ENCODE data around the gene ITGB7.
"Not testable (repeated sequence)": the region's sequence is repeated elsewhere in the genome, so short reads cannot be mapped to it uniquely, and the experiment has no call there.

Gene ITGB7

DNA sequence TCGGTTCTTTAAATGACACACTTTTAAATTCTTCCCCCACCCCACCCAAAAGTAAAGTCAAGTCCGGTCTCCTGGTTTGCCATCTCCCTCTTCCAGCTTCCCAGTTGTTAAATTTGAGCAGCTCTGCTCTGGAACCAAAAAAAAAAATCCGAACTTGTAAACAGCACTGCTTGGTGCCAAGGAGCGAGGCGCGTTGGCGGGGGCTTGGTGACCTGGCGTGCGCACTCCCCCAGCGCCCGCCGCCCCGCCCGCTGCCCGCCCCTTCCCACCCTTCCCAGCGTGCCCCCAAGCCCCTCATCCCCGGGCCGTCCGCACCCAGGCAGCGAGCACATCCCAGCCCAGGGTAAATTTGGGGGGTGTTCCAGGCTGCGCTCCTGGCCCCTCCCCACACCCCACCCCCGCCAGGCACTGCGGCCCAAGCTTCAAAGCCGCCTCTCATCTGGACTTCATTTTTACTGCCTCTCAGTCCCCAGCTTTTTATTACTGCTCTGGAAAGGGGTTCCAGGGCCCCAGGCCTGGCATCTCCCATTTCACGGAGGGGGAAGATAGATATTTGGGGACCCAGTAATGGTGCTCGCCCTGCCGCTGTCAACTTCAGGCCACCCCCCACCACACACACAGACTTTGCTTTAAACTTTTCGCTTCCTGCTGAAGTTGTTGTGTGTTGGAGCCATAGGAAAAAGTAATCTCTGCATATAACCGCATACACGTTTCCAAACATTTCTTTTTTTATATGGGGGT, 11.7 kb upstream of the ITGB7 start:
- DNase-seq, result peak; percentile 40

DNA sequence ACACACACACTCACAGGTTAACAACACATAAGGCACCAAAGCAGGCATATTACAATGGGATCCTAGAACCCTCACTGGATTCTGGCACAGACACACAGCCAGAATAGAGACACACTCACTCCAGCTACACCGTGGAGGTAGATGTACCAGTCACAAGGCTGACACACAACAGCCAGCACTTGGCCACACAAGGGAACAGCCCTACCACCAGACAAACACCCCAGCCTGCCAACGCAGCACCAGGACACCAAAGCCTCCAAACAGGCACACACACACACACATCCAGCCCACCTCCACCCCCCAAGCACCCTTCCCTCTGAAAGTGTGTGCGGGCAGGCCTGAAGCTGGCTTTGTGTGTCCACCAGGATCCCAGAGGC, 10.9 kb upstream of the ITGB7 start:
- DNase-seq, result no peak

- no peak for DNase-seq
These were observed 10.2 kb upstream of the ITGB7 start for GRCh38 chr12:53217051-53217930.

GRCh38 chr12:53215497-53215896, 8.4 kb upstream of the ITGB7 start:
- DNase-seq, result no peak

- no peak for DNase-seq
These were observed 7.8 kb upstream of the ITGB7 start for GRCh38 chr12:53214687-53215455.

DNA sequence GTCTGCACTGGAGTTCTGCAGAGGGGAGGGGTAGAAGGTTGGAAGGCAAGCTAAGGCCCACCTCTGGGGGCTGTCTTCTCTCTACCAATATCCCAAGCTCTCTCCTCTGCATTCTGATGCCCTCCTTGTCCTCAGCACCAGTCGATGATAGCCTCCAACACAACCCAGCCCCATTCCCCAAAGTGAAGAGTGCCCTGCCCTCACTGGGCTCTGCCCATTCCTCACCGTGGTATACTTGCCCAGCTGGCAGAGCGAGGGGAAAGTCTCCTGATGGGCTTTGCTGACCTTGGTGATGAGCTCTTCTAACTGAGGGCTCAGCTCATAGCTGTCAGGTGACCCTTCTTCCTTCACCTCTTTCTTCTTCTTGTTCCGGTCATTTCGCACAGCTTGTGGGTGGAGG, 7.2 kb upstream of the ITGB7 start:
- DNase-seq, result no peak

DNA sequence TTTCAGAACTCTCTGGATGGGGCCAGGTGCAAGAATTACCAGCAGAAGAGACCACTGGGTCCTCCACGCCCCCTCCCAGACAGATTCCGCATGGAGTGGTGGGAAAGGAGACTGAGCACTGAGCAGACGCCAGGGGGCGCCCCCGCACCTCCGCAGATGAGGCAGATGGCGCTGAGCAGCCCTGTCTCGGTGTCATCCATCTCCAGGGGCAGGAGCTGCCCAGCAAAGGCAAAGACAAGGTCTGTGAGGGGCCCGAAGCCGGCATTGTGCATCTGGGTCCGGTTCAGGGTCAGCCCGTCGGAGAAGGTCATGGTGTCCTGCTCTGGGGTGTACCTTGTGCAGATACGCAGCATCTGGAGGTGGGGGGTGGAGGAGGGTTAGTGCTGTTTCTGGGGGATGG, 6.3 kb upstream of the ITGB7 start:
- DNase-seq, result peak; percentile 69

DNA sequence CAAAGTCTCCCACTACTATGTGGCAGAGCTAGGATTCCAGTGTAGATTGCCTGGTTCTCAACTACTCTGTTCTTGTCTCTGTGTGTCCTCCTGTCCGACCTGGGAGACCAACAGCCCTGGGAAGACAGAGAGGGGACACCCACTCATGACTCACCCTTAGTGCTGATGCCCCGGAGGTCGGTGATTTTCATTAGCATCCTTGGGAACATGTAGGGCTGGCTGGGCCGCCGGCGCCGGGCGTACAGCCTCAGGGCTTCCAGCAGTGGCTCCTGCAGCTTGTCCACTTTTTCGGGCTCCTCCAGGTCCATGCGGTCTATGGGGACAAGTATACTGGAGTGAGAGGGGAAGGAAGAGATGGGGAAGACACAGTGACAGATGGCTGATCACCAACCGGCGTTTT, 5.9 kb upstream of the ITGB7 start:
- no peak for DNase-seq

GRCh38 chr12:53211476-53212381, 4.7 kb upstream of the ITGB7 start:
- DNase-seq, result no peak

DNA sequence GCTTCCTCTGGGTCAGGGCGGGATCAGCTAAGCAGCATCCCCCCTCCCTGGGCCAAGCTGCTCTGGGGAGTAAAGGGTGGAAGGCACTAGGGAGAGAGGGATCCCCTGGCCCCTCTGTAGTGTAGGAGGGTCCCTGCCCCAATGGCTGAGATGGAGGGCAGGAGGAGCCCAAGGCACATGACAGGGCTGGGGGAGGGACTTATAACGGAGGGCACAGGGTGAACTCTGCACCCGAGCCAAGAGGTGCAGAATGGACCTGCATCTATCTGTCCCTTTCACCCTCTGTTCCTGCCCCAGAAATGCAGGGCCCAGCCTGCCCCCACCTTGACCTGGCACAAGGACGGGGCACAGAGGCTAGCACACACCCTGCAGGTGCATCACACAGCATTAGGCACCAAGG, 3.8 kb upstream of the ITGB7 start:
- no peak for DNase-seq

DNA sequence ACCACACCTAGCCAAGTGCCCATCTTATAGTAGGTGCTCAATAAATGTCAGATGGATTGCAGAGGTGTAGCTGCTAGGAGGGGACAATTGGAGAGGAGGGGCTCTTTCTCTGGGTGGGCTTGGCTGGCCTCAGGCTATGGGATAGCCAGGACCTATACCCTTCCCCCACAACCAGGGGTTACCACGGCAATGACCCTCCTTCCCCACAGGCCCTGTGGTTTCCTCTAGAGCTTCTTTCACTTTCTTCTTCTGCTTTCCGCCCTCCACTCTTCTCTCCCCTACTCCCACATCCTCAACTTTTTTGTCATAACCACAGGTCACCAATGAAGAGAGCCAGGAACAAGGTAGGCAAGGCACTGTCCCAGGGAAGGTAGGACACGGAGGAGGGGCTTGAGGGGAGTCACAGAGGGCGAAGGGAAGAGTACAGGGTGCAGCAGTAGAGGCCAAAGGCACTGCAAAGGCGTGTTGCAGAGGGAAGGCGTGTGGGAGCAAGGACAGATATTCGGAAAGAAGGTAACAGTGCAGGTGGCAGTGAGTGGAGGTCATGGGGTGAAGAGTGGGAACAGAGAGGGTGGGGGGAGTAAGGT, 1.9 kb upstream of the ITGB7 start:
- no peak for DNase-seq

GRCh38 chr12:53208435-53208834, 1.4 kb upstream of the ITGB7 start:
- no peak for DNase-seq

DNA sequence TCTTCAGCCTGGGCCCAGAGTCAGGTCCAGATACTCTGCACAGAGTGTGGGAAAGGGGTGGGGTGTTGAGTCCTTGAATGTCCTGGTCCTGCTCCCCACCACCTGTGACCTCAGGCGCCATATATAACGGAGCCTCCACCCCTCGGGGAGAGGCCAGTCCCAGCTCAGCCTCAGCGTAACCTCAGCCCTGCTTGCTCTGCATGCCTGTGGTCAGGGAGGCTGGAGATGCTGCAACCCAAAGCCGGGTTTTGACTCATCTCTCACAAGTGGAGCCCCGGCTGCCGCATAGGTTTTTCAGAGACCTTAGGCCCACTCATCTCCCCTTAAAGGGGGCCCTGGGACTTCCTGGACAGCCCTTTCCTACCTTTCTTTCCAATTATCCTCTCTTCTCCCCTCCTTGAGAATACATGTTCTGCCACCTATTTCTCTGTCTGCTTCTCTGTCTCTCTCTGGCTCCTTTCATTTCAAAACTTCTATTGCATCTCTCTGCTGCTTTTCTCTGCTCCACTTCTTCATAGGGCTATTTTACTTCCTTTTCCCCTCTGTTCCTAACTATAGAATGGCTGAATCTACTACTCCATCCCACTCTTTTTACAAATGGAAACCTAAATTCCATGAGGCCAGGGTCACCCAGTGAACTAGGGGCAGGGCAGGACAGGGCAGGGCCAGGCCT, 1.2 kb downstream of the ITGB7 start:
- no peak for DNase-seq

- no peak for DNase-seq
These were observed 2.7 kb downstream of the ITGB7 start for GRCh38 chr12:53204351-53204750.

GRCh38 chr12:53202316-53202715, 4.7 kb downstream of the ITGB7 start:
- not testable (repeated sequence) for DNase-seq

DNA sequence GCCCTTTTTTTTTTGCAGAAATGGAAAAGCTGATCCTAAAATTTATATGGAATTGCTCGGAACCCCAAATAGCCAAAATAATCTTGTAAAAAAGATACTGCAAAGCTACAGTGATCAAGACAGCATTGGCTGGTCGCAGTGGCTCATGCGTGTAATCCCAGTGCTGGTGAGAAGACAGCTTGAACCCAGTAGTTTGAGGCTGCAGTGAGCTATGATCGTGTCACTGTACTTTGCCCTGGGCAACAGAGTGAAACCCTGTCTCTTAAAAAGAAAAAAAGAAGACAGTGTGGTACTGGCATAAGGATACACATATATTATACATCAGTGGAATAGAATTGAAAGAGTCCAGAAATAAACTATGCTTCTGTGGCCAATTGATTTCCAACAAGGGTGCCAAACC, 5.4 kb downstream of the ITGB7 start:
- DNase-seq, result no peak

GRCh38 chr12:53201177-53201541, 5.9 kb downstream of the ITGB7 start:
- DNase-seq, result no peak

GRCh38 chr12:53200458-53201176, 6.4 kb downstream of the ITGB7 start:
- DNase-seq, result no peak

- no peak for DNase-seq
These were observed 7.0 kb downstream of the ITGB7 start for GRCh38 chr12:53200107-53200457.

DNA sequence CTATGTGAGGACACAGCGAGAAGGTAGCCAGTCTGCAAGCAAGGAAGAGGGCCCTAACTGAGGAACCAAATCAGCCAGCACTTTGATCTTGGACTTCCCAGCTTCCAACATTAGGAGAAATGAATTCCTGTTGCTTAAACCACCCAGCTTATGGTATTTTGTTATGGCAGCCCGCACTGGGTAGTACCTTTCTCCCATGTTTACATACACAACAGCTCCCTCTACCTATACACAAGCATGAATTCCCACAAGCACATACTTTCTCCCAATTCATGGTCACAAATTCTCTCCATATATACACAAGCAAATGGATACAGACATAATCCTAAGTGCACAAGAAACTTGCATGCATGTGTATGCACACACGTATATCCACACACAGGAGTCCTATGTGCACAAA, 7.4 kb downstream of the ITGB7 start:
- no peak for DNase-seq
